Activated CD4-positive, alpha-beta T cell treated with anti-CD3 and anti-CD28 coated beads, Interleukin-2, amount 50 U/mL, for 48 hours (primary cell): Measurements from ENCODE around the gene C1orf21.

ENCODE experiments used
- DNase-seq, 2 experiments: peaks; one replicate each; pipeline ENCODE4 v3.0.0-alpha.2; 2020

C1orf21 gene

GRCh38 chr1:184530226-184530625 is 143.4 kb downstream of the C1orf21 start:
- no peak for DNase-seq

GRCh38 chr1:184531296-184531695 is 144.5 kb downstream of the C1orf21 start:
- no peak for DNase-seq

DNA sequence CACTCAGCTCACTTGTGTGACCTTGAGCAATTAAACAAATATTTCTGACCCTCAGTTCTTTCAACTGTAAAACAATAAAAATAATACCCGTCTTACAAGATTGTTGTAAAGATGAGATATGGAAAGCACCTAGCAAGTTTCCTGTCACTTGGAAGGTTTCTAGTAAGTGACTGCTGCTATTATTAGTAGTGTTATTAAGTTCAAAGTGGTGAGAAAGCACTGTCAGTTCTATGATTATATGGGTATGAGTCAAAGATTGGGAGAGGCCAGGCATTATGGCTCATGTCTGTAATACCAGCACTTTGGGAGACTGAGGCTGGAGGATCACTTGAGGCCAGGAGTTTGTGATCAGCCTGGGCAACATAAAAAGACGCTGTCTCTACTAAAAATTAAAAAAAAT is 145.4 kb downstream of the C1orf21 start:
- no peak for DNase-seq

DNA sequence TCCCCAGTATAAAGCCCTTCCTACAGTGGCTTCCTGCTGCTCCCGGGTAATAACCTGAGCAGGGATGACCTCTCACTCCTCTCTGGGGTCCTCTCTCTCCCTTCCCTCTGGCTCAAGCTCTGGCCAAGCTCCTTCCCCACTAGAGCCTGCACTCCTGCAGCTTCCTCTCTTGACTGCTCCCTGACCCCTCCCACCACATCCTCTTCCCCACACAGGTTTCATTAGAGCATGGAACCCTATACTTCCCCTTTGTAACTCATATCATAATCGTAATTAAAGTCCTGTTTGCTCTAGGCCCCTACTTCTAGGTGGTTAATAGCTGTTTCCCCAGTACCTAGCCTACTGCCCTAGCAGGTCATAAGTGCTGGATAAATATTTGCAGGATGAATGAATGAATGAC is 146.2 kb downstream of the C1orf21 start:
- no peak for DNase-seq

- no peak for DNase-seq
Observed at GRCh38 chr1:184533915-184534314, 147.1 kb downstream of the C1orf21 start.

DNA sequence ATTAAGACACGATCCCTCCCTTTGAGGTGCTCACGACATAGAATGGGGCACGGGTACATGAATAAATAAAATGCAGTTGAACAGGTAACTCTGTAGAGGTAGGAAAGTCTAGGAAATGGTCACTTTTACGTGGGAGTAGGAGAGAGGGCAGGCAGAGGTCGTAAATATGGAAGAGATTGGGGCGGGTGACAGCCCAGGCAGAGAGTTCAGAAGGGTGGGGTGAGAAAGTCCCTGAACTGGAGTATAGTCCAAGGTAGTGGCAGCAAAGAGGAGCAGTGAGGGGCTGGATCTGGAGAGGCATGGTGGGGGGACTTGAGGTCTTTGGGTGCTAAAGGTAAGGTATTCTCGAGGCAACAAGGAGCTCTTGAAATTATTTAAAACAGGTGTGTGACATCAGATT is 147.9 kb downstream of the C1orf21 start:
- no peak for DNase-seq

GRCh38 chr1:184535191-184535970 is 148.6 kb downstream of the C1orf21 start:
- DNase-seq: no peak

DNA sequence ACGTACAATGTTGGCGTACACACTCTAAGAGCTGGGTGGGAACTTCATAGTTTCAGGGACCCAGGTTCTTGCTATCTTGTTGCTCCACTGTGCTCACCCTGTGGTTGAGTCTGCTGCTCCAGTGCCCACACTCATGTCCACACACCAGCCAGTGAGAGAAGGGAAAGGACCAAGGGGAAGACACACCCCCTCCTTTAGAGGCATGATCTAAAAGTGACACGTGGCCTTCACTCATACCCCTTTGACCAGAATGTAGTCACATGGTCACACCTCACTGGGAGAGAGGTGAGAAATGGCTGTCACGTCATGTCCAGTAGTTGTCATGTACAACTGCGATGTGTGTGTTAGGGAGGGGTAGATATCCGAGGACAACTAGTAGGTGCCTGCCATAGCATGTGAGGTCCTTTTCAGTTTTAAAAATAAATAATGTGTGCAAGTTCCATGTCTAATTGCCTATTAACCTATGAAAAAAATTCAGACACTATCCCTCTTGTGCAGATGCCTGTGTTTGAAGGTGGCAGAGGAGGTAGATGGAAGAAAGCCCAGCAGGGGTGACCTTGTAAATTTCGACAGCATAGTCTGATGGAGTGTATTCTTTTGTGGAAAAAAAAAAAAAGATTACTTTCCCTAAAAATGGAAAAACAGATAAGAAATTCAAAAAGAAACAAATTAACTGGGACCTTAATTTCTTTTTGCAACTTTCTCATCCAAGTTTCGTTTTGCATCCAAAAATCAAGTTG is 149.6 kb downstream of the C1orf21 start:
- no peak for DNase-seq

DNA sequence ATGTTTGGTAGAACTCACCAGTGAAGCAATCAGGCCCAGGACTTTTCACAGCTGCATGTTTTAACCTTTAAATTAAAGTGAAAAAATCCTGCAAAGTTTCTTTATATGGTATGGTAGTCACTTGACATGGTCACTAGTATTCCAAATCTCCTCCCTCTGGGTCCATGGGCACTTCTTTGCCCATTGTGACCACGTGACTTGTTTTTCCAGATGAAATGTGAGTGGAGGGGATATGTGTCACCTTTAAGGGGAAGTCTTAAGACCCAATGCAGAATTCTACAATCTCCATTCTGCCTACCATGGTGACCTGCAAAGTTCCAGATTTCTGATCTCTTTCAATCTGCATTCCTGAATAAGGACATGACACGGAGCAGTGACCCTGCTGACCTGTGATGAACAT is 152.8 kb downstream of the C1orf21 start:
- no peak for DNase-seq

- no peak for DNase-seq
Observed at GRCh38 chr1:184541537-184542152, 154.8 kb downstream of the C1orf21 start.

- DNase-seq: no peak
Observed at GRCh38 chr1:184542291-184542690, 155.5 kb downstream of the C1orf21 start.

GRCh38 chr1:184545601-184546000 is 158.8 kb downstream of the C1orf21 start:
- DNase-seq: no peak

GRCh38 chr1:184552446-184552845 is 165.6 kb downstream of the C1orf21 start:
- no peak for DNase-seq

DNA sequence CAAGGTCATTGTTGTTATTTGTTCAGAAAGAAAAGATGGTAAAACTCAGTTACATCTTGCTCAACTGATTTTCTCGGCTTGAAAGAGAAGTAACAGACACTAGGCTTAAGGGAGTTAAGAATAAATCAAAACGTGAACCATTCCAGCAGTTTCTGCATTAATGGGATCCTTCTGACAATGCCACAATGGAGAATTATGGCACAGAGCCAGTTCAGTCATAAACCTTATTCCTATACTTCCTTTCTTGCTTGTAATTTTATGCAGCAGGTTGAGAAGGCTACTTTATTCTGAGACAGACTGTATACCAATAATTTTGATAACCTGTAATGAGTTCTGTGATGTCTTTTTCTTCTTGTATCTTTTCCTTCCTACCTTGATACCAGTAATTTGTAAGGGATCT is 167.0 kb downstream of the C1orf21 start:
- DNase-seq: no peak

- DNase-seq: no peak
Observed at GRCh38 chr1:184555665-184556641, 169.1 kb downstream of the C1orf21 start.

DNA sequence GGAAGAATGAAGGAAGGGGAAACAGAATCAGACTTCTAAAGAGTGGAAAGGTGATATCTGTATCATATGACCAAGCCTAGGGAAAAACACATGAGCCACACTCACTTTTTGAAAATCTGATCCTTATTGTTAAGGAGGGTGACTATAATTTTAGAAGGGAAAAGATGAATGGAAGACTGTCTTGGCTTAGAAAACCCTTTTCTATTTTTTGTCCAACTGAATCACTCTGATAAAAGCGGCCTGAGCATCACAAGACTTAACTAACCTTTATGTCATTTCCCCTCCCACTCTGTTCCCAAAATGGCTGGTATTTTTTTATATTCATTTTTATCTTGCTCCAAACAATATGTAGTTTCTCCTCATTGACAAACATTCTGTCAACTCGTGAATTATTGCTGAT is 169.8 kb downstream of the C1orf21 start:
- DNase-seq: no peak

DNA sequence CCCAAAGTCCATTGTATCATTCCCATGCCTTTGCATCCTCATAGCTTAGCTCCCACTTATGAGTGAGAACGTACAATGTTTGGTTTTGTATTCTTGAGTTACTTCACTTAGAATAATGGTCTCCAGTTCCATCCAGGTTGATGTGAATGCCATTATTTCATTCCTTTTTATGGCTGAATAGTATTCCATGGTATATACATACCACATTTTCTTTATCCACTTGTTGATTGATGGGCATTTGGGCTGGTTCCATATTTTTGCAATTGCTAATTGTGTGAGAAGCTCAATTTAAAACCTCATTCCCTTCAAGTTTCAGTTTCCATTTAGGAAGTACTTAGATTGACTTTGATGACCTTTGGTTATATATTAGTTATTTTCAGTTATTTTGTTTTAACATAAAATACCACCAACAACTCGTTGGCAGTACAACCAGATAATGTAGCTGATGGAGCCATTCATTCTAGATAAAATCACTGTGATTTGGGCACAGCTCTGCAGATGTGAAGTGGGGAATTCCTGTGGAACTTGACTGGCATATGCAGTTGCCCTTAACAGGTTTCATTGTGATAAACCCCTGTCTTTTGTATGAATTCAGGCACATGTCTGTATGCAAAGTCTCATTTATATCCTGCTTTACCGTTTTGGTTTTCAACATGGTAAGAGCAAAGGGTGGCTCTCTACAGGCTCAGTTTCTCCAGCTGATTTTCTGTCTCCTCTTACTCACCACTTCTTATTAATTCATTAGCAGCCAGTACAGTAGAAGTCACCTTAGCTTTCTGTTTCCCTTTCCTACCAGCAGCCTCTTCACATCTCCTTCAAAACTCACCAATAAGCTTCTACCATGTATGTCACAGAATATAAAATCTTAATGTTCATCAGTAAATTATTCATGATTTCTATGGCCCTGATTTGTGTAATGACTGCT is 170.9 kb downstream of the C1orf21 start:
- no peak for DNase-seq

- no peak for DNase-seq
Observed at GRCh38 chr1:184558691-184559090, 171.9 kb downstream of the C1orf21 start.

DNA sequence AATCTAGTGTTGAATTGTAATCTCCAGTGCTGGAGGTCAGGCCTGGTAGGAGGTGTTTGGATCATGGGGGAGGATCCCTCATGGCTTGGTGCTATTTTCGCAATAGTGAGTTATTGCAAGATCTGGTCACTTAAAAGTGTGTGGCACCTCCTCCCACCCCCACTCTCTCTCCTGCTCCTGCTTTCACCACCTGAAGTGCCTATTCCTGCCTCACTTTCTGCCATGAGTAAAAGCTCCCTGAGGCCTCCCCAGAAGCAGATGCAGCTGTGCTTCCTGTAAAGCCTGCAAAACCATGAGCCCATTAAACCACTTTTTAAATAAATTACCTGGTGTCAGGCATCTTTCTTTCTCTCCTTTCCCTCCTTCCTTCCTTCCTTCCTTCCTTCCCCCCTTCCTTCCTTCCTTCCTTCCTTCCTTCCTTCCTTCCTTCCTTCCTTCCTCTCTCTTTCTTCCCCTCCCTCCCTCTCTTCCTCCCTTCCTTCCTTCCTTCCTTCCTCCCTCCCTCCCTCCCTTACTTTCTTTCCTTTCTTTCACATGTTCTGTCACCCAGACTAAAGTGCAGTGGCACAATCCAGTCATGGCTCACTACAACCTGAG is 172.4 kb downstream of the C1orf21 start:
- no peak for DNase-seq

GRCh38 chr1:184562806-184563205 is 176.0 kb downstream of the C1orf21 start:
- no peak for DNase-seq

GRCh38 chr1:184563308-184563707 is 176.5 kb downstream of the C1orf21 start:
- no peak for DNase-seq
